ENCODE measurements around the gene CDH11. TPM values are rescaled to one million over a fixed set of nuclear protein-coding genes. Genes with fewer than 3 reads are reported as not detected.

CDH11 gene
- total RNA-seq, 1 experiment from 2014 or later = 5.4 TPM

GRCh38 chr16:65083164-65083857 lies 38.6 kb downstream of the CDH11 start:
- Histone ChIP-seq H4K20me1 (ENCODE audit: control insufficient read depth, insufficient read depth, insufficient read length) (no peaks in the 10 kb centered on the region), H2BK12ac (ENCODE audit: insufficient read length, low read depth, low read length) (no peak overlapping the region), H2BK15ac (ENCODE audit: low read depth, low read length) (no peak overlapping the region), H2BK120ac (ENCODE audit: low read depth, low read length, poor library complexity, severe bottlenecking) (no peak overlapping the region), H3K14ac (ENCODE audit: insufficient read depth, low read length) (no peak overlapping the region), H3T11ph (ENCODE audit: low read length) (no peak overlapping the region), H3K27me3 (ENCODE audit: insufficient read depth, low read length) (no peaks in the 10 kb centered on the region), H3K9me3 (ENCODE audit: control insufficient read depth, low read depth, low read length) (no peaks in the 10 kb centered on the region), H4K5ac (ENCODE audit: insufficient read length, low read depth, low read length) (no peak overlapping the region), H4K8ac (replicated peaks; ENCODE audit: insufficient read length, low read depth, low read length) (no peak overlapping the region), H3K23ac (ENCODE audit: insufficient read length, low read depth, low read length) (no peak overlapping the region), H2BK20ac (ENCODE audit: low read depth, low read length, poor library complexity, severe bottlenecking) (no peak overlapping the region), H2AK5ac (ENCODE audit: insufficient read length, low read length) (no peak overlapping the region), H3K27ac (ENCODE audit: insufficient read length, low read depth, low read length) (no peak overlapping the region), H3K79me2 (ENCODE audit: insufficient read depth, low read length) (no peaks in the 10 kb centered on the region), H3K4me2 (ENCODE audit: insufficient read depth, insufficient read length, low read length) (no peak overlapping the region), H3K4ac (ENCODE audit: low read depth, low read length) (no peak overlapping the region), H3K9ac (ENCODE audit: extremely low read depth, insufficient read length, low read length) (no peak overlapping the region), H2BK5ac (ENCODE audit: insufficient read length, low read length) (no peak overlapping the region), H4K91ac (ENCODE audit: insufficient read length, low read depth, low read length) (no peak overlapping the region), H3K79me1 (ENCODE audit: insufficient read depth, low read depth, low read length, poor library complexity, severe bottlenecking) (no peaks in the 10 kb centered on the region), H3K18ac (ENCODE audit: insufficient read length, low read depth, low read length) (no peak overlapping the region), H2AFZ (ENCODE audit: low read length) (no peak overlapping the region), H3K56ac (ENCODE audit: insufficient read length, low read depth, low read length) (no peak overlapping the region), H3K23me2 (ENCODE audit: insufficient read length, low read depth, low read length, poor library complexity, severe bottlenecking) (no peaks in the 10 kb centered on the region), H3K4me1 (ENCODE audit: insufficient read depth, low read length) (no peaks in the 10 kb centered on the region; the same call in 1 of the 2 replicates)
- Mint-ChIP-seq H3K27ac (no peak overlapping the region), H3K4me3 (no peak overlapping the region), H3K36me3 (ENCODE audit: insufficient read depth in 1 of 3, low read depth in 3 of 3) (0 out of 7 replicates have a peak, but pooled peaks cover 0 to 2% (median 0%) of the 10 kb centered on the region in 3 experiments), H3K9me3 (no peaks in the 10 kb centered on the region), H3K27me3 (ENCODE audit: low read depth) (no peaks in the 10 kb centered on the region), H3K4me1 (peaks cover 3 to 8% of the 10 kb centered on the region in 2 experiments)
- TF ChIP-seq CTCF (conservative IDR thresholded peaks at IDR 0.05) = no peak
- no CpG with 5 or more reads among the region's 2 CpGs for WGBS (ENCODE audit: extremely low coverage, insufficient read length, low lambda C conversion rate)
- no peak for DNase-seq
